Measurements from ENCODE around the gene ZKSCAN5.
"Not testable (repeated sequence)": the region's sequence is repeated elsewhere in the genome, so short reads cannot be mapped to it uniquely, and the experiment has no call there.

ZKSCAN5 gene

DNA sequence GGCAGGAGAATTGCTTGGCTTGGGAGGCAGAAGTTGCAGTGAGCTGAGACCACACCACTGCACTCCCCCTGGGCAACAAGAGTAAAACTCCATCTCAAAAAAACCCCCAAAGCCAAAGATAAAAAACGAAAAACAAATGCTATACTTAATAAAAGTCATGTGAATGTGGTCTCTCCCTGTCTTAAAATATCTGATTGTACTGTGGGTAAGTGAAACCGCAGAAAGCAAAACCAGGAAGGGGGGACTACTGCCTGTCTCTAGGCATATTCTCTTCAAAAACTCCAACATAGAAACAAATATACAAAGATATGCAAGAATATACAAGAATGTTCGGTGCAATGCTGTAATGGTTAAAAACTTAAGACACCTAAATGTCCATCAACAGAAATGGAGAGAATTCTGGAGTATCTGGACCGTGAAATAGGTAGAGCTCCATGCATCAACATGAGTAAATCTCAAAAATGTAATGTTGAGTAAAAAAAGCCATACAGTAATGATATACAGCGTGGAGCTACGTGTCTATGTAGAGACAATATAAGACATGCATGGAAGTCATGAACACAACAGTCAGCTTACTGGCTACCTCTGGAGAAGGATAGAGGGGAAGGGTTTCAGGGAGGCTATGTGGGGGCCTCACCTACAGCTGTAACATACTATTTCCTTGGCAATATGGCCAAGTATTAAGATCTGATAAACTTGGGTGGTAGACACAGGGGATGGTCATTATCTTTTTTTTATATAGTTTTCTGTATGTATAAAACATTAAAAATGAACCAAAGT is 6.5 kb upstream of the ZKSCAN5 start:
- no peak for DNase-seq (ENCODE audit: low read depth in 2 of 2)

GRCh38 chr7:99498546-99498944 is 5.9 kb upstream of the ZKSCAN5 start:
- DNase-seq (ENCODE audit: low read depth in 2 of 2) = no peak

DNA sequence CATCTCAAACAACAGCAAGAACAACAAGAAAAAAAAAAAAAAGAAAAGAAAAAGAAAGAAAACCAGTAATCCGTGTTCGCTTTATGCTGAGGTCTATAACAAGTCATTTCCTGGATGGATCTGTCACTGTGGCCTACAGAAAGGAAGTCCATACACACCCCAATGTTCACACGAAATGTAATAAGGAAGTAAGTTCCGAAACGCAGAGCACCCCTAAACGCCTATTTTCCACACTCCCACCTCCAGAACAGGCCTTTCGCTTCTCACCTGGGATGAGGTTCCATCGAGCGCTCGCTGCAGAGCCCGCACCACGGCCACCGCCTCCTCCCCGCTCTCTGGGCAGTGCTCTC is 5.1 kb upstream of the ZKSCAN5 start:
- DNase-seq (ENCODE audit: low read depth in 2 of 2) = no peak

- peak; percentile 80 to 86 for DNase-seq (ENCODE audit: low read depth in 2 of 2)
Measured at GRCh38 chr7:99499721-99500636, 4.5 kb upstream of the ZKSCAN5 start, which contains the start of gene ZNF394. ZNF394 (minus strand) TSS chr7:99500281; CDS start chr7:99500093, 188 bp downstream.

- DNase-seq (ENCODE audit: low read depth in 2 of 2) = no peak
Measured at GRCh38 chr7:99500637-99501009, 3.8 kb upstream of the ZKSCAN5 start.

DNA sequence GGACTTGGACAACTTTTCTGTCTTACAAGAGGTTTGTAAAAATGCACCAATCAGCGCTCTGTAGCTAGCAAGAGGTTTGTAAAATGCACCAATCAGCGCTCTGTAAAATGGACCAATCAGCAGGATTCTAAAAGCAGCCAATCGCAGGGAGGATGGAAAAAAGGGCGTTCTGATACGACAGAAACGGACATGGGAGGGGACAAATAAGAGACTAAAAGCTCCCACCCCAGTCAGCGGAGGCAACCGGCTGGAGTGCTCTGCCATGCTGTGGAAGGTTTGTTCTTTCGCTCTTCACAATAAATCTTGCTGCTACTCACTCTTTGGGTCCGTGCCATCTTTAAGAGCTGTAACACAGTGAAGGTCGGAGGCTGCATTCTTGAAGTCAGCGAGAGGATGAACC is 3.2 kb upstream of the ZKSCAN5 start:
- DNase-seq (ENCODE audit: low read depth in 2 of 2) = not testable (repeated sequence)

DNA sequence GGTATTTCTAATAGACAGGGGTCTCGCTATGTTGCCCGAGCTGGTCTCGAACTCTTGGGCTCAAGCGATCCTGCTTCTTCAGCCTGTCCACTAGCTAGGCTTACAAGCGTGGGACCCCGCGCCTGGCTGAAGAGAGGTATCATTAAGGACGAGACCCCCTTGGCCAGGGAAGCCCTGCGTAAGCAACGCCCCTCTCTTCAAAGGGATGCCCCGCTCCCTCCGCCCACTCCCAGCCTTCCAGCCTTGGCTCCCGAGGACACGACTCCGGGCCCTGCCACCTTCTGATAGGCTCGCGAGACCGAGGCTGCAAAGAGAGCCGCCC is 220 bp upstream of the ZKSCAN5 start:
- no peak for DNase-seq (ENCODE audit: low read depth in 2 of 2)

DNA sequence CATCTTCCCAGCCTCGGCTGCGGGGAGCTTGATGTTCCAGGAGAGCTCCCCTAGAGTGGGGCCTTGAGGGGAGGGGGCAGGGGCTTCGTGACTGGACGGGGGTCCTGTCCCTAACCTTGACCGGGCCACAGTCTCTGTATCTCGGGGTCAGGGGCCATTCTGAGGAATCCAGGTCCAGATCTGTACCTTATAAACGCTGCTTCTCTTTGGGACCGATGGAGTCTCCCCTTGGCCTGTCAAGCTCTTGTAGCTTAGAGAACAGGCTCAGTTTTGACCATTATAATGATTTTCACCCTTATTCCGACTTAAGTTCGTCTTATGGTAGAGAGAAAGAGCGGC is 831 bp downstream of the ZKSCAN5 start:
- no peak for DNase-seq (ENCODE audit: low read depth in 2 of 2)

GRCh38 chr7:99514050-99514449 is 9.6 kb downstream of the ZKSCAN5 start:
- no peak for DNase-seq (ENCODE audit: low read depth in 2 of 2)

- DNase-seq (ENCODE audit: low read depth in 2 of 2) = no peak
Measured at GRCh38 chr7:99521399-99521798, 16.9 kb downstream of the ZKSCAN5 start.

DNA sequence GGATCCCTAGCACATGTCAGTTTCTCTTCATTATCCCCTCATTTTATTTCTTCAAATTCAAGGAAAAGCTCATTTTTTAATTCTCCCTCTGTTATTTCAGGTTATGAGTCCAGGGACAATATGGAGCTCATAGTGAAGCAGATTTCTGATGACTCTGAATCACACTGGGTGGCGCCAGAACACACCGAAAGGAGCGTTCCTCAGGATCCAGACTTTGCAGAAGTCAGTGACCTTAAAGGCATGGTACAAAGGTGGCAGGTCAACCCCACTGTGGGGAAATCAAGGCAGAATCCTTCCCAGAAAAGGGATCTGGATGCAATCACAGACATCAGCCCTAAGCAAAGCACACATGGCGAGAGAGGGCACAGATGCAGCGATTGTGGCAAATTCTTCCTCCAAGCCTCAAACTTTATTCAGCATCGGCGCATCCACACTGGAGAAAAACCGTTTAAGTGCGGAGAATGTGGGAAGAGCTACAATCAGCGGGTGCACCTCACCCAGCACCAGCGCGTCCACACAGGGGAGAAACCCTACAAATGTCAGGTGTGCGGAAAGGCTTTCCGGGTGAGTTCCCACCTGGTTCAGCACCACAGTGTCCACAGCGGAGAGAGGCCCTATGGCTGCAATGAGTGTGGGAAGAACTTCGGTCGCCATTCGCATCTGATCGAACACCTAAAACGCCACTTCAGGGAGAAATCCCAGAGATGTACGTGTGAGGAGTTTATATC is 21.4 kb downstream of the ZKSCAN5 start:
- DNase-seq (ENCODE audit: low read depth in 2 of 2) = no peak

DNA sequence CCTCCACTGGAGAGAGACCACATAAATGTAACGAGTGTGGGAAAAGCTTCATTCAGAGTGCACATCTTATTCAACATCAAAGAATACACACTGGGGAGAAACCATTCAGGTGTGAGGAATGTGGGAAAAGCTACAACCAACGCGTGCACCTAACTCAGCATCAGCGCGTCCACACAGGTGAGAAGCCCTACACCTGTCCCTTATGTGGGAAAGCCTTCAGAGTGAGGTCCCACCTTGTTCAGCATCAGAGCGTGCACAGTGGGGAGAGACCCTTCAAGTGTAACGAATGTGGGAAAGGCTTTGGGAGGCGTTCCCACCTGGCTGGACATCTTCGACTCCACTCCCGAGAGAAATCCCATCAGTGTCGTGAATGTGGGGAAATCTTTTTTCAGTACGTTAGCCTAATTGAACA is 26.9 kb downstream of the ZKSCAN5 start:
- DNase-seq (ENCODE audit: low read depth in 2 of 2) = no peak

- DNase-seq (ENCODE audit: low read depth in 2 of 2) = no peak
Measured at GRCh38 chr7:99535667-99536066, 31.2 kb downstream of the ZKSCAN5 start.

DNA sequence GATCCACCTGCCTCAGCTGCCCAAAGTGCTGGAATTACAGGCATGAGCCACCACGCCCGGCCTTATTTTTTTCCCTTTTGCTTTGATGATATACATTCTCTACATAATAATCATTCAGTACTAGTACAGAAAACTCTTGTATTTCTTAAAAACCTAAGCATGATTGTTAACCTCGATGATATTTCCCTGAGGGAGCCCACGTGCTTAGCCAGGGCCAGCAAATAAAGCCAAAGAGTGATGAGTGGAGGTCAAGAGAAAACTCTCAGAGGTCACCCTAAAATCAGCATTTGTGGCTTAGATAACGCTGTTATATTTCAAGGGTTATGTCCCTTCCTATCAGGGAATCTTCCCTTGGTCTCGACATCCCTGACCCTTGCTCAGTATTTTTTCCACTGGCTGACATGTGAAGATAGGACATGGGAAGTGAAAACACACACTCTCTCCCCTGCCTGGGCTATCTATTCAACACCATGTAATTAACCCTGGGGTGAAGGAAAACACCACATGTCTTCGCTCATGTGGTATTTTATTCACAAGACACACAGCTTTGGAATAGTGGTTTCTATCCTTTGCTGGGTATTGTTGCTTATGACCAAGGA is 34.9 kb downstream of the ZKSCAN5 start:
- DNase-seq (ENCODE audit: low read depth in 2 of 2) = no peak

DNA sequence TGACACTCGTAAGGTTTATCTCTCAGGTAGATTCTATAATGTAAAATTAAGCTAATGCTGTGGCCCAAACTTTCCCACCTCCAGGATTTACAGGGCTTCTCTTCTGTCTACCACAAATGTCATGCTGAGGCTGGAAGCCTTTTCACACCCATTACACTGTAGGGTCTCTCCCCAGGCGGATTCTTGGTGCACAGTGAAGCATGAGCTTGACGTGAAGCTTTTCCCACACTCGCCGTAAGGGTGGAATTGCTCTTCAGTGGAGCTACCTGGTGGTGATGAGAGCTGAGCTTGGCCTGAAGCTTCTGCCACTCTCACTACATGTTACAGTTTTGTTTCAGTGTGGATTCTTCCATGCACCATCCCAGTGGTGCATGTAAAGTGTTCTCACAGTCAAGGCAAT is 36.1 kb downstream of the ZKSCAN5 start:
- DNase-seq (ENCODE audit: low read depth in 2 of 2) = no peak

- DNase-seq (ENCODE audit: low read depth in 2 of 2) = no peak
Measured at GRCh38 chr7:99541212-99541611, 36.8 kb downstream of the ZKSCAN5 start.

GRCh38 chr7:99543081-99543671 is 38.7 kb downstream of the ZKSCAN5 start:
- DNase-seq (ENCODE audit: low read depth in 2 of 2) = no peak

GRCh38 chr7:99543916-99544315 is 39.5 kb downstream of the ZKSCAN5 start:
- DNase-seq (ENCODE audit: low read depth in 2 of 2) = no peak

GRCh38 chr7:99545308-99545707 is 40.8 kb downstream of the ZKSCAN5 start:
- DNase-seq (ENCODE audit: low read depth in 2 of 2) = not testable (repeated sequence)

DNA sequence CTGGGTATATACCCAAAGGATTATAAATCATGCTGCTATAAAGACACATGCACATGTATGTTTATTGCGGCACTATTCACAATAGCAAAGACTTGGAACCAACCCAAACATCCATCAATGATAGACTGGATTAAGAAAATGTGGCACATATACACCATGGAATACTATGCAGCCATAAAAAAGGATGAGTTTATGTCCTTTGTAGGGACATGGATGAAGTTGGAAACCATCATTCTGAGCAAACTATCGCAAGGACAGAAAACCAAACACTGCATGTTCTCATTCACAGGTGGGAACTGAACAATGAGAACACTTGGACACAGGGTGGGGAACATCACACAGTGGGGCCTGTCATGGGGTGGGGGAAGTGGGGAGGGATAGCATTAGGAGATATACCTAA is 45.1 kb downstream of the ZKSCAN5 start:
- not testable (repeated sequence) for DNase-seq (ENCODE audit: low read depth in 2 of 2)

GRCh38 chr7:99551334-99551733 is 46.9 kb downstream of the ZKSCAN5 start:
- DNase-seq (ENCODE audit: low read depth in 2 of 2) = no peak

Data from stimulated activated CD8-positive, alpha-beta memory T cell treated with anti-CD3 and anti-CD28 coated beads, Interleukin-15, amount 100 ng/mL, for 48 hours (primary cell).